GM12801 (cell line): Measurements from ENCODE around the gene SSBP2.

Experiments used
- TF ChIP-seq, protein P1 (sequence below): IDR thresholded peaks from one replicate; pipeline ENCODE4 v1.5.1; 2011; ENCODE audit warnings: control low read depth; ENCODE audit not compliant: insufficient read length; ENCODE audit errors: extremely low read depth

SSBP2 gene

DNA sequence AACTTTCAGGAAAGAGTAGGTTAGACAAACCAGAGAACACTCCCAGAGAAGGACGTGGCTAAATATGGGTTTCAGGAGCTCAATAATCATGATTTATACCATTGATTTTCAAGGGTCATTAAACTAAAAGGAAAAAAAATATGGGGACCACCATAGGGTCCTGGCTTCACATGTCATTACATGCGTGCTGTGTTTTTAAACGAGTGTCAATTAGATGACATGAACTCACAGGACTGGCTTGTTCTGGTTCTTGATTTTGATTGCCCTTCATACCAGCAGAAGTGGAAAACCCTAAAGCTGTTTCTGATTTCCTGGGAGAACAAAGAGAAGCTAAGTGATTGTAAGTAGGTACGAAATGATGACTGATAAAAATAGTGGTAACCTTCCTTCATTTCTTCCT, 362.7 kb downstream of the SSBP2 start:
- TF ChIP-seq, protein P1, sequence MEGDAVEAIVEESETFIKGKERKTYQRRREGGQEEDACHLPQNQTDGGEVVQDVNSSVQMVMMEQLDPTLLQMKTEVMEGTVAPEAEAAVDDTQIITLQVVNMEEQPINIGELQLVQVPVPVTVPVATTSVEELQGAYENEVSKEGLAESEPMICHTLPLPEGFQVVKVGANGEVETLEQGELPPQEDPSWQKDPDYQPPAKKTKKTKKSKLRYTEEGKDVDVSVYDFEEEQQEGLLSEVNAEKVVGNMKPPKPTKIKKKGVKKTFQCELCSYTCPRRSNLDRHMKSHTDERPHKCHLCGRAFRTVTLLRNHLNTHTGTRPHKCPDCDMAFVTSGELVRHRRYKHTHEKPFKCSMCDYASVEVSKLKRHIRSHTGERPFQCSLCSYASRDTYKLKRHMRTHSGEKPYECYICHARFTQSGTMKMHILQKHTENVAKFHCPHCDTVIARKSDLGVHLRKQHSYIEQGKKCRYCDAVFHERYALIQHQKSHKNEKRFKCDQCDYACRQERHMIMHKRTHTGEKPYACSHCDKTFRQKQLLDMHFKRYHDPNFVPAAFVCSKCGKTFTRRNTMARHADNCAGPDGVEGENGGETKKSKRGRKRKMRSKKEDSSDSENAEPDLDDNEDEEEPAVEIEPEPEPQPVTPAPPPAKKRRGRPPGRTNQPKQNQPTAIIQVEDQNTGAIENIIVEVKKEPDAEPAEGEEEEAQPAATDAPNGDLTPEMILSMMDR: no peak

DNA sequence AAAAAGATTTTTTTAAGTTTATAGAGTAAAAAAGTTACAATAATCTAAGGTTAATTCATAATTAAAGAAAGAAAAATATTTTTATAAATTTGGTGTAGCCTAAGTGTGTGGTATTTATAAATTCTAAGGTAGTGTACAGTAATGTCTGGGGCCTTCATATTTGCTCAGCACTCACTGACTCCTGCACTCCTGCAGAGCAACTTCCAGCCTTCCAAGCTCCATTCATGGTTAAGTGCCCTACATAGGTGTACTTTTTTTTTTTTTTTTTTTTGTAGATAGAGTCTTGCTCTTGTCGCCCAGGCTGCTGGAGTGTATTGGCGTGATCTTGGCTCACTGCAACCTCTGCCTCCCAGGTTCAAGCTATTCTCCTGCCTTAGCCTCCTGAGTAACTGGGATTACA, 367.0 kb downstream of the SSBP2 start:
- TF ChIP-seq, protein P1: no peak

DNA sequence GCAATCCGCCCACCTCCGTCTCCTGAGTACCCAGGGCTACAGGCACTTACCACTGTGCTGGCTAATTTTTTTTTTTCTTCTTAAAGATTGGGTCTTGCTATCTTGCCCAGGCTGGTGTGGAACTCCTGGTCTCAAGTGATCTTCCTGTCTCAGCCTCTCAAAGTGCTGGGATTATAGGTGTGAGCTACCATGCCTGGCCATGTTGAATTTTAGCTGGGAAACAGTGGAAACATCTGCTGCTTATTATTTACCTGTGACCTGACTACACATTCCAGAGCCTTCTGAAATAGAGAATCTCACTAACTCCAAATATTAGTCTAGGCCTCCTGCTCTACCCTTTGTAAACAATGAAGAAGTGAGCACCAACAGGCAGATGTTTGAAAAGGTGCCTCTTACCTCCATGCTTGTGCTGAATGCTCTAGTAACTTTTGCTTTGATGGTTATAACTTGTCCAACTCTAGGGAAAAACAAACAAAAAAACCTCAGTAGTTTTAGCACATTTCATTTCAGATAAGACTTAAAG, 379.5 kb downstream of the SSBP2 start:
- TF ChIP-seq, protein P1: no peak

DNA sequence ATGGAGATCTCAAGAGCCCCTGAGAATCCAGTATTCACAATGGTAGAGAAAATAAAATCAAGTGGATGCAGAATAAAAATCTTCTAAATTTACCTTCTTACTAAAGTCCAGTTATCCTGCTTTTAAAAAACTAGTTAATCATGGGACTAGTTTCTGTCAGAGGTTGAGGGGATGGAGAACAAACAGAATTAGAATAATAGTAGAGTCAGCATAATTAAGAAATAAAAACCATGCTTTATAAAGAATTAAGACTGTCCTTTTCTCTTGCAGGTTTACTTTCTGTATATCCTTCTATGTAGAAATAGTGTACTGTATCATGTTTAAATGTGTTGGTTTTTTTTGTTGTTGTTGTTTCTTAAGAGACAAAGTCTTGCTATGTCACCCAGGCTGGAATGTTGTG, 380.0 kb downstream of the SSBP2 start:
- TF ChIP-seq, protein P1: no peak

DNA sequence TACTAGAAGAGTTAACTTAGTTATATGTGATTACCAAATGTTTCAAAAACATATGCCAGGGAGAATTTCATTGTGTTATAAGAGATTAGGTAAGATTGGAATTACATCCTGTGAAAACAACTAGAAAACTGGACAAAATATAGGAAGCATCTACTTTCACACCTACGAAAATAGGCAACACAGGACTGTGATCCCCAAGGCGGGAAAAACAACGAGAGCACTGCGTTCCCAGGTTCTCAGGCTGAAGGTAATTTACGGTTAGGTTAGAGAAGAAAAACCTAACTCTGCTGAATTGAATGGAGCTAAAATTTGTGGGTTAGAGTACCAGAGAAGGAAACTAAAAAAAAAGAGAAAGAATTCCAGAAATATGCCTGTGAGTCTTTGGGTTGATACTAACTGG, 385.4 kb downstream of the SSBP2 start:
- TF ChIP-seq, protein P1: no peak

DNA sequence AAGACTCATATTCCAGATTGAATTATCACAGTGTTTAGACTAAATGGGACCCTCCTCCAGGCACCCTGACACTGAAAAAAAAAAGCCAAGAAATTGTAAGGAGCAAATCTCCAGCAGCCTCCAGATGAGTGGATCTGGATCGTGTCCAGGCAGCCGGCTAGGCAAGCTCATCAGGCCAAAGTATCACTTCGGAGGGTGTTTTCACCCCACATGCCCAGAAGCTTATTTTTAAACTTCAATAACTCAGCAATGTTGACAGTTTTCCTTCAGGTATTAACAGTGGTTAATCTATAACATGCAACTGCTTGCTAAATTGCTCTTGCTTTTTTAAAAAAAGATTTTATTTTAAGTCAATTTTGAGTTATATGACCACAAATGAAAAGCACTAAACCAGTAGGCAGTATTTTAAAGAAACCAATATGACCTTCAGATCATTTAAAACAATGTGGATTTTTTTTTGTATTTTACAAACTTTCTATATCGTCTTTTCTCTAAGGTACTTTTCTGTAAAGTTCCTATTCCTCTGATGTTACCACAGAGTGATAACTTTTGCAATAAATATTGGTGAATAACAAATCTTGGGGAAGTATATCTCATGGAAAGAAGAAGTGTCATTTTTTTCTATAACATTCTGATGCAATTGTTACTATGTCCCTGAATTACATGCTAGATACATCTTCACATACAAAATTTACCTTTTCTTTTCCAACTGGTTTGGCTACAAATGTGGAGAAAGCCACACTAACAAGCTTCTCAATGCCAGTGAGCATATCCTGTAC, 387.6 kb downstream of the SSBP2 start:
- TF ChIP-seq, protein P1: no peak
